ENCODE measurements around the gene HOXA3. TPM values are rescaled to one million over a fixed set of nuclear protein-coding genes. Genes with fewer than 3 reads are reported as not detected.

Gene HOXA3
- total RNA-seq, 4 donors from 2014 or later = 10.2 to 16.6 (median 13.8) TPM

DNA sequence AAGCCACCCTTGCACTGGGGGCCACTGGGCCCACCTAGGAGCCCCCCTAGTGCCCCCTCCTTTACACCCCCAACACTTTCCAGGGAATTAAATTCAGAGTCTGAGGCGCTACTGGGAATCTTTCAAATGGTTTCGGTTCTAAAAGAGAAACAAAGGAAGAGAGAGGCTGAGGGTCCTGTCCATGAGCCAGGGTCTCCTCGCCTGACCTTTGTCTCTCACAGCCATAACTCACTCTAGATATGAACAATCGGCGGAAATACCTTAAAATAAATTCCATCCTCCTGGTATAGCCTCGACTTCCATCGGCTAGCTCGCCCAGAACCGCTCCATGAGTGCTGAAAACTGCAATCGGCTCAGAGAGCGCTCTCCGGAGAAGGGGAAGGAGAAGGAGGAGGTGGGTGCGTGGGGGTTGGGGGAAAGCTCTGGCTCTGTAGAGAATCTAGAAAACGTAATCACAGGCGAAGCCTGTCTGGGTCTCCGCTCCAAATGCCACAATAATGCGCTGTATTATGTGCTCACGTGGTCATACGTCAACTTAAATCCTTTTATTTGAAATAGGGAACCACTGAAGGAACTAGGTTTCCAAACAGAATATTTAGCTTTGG is 34.4 kb downstream of the HOXA3 start:
- no peaks in the 10 kb centered on the region for H3K27me3 ChIP-seq
- H3K36me3 ChIP-seq = no peaks in the 10 kb centered on the region
- H3K4me1 ChIP-seq = peaks cover 12 to 56% (median 53%) of the 10 kb centered on the region in 4 donors
- 27% methylated on average over 19 of the region's 19 CpGs for WGBS
- peak overlapping the region; percentile 96 to 100 (median 99) for H3K27ac ChIP-seq (replicated peaks in 1 of 4)
- DNase-seq (ENCODE audit: extremely low spot score) = no peak
- H3K9me3 ChIP-seq = no peaks in the 10 kb centered on the region
- intact Hi-C loops (cut with DNase I) = no loop called here
- TF ChIP-seq POLR2AphosphoS5 (IDR thresholded peaks at IDR 0.05) = peak; percentile 13 to 83
- TF ChIP-seq, protein P1, sequence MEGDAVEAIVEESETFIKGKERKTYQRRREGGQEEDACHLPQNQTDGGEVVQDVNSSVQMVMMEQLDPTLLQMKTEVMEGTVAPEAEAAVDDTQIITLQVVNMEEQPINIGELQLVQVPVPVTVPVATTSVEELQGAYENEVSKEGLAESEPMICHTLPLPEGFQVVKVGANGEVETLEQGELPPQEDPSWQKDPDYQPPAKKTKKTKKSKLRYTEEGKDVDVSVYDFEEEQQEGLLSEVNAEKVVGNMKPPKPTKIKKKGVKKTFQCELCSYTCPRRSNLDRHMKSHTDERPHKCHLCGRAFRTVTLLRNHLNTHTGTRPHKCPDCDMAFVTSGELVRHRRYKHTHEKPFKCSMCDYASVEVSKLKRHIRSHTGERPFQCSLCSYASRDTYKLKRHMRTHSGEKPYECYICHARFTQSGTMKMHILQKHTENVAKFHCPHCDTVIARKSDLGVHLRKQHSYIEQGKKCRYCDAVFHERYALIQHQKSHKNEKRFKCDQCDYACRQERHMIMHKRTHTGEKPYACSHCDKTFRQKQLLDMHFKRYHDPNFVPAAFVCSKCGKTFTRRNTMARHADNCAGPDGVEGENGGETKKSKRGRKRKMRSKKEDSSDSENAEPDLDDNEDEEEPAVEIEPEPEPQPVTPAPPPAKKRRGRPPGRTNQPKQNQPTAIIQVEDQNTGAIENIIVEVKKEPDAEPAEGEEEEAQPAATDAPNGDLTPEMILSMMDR (IDR thresholded peaks at IDR 0.05) = no peak
- peak overlapping the region; percentile 68 to 88 (median 77) for H3K4me3 ChIP-seq

DNA sequence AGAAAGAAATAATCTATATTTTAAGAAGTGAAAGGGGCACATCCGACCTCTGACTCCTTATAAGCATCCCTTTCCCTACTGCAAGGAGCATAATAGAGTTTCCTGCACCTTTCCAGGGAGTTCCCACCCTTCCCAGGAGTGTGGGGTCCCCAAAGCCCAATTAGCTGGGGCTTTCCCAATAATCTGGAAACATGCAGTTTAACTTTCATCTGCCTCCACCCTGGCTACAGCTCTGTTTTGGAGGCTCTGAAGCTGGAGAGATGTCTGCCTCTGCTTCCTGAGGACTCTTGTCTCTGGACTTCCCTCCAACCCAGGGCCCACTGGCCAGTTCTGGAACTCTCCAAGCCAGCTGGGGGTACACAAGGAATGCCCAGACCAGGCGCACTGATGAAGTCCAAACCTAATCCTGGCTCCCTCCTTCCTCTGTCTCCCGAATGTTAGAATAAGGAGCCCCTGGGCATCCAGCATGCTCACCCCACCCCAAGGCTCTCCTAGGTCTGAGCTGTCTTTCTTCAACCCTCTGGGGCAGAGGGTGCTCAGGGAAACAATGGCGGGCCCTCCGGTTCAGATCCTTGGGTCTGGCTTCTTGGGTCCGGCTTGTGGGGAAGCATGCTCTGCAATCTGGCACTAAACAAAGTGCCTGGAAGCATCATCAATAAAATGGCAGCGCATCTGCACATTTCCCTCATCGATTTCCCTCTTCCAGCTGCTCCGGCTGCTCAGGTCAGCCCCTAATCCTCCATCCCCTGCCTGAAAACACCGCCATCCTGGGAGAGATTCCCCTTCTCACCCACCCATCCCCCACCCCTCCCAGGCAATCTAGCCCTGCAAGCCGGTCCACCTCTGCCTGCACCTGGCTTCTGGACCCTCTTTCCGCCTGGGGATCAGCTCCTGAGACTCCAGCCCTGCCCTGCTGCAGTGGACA is 35.2 kb downstream of the HOXA3 start:
- no peaks in the 10 kb centered on the region for H3K36me3 ChIP-seq
- DNase-seq (ENCODE audit: extremely low spot score) = no peak
- TF ChIP-seq, protein P1 (IDR thresholded peaks at IDR 0.05) = no peak
- no peak for TF ChIP-seq POLR2A (IDR thresholded peaks at IDR 0.05; ENCODE audit: low read depth)
- TF ChIP-seq POLR2AphosphoS5 (IDR thresholded peaks at IDR 0.05) = no peak
- no peak for TF ChIP-seq EP300 (IDR thresholded peaks at IDR 0.05)

DNA sequence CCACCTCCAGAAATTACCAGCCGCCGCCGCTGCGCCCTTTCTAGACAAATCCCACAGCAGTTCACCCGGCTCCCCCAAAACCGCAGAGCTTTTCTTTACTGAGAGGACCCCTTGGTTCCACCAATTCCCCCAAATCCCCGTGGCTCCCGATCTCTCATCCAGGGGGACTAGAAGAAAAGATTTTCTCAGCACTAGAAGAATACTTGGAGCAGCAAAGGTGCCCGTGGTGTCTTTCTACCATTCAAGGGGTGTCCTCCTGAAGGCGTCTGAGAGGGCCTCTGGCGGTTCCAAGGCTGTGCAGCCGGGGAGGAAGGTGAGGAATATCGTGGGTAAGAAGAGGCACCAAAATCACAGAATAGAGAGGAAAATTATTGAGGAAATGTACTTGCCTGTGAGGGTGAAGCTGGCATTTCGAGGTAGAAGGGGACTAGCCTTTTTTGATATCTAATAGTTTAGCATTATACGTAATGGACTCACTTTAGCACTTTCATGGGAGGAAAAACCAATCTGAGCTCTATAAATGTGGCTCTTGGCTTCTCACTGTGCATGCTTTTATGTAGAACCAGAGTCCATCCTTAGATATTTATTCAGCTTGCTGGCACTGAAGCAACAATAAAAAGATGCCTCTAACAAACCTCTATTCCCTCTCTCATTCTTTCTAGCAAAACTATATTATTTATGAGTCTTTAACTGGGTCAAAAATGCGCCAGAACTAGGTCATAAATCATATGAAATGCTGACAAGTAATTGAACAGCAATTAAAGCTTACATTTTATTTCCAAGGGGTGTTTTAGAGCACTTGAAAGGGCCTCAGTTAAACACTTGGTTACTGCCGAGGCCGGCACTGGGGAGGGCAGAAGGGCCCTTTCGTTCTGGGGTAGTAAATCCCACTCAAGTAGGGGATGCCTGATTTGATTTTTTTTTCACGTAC is 36.1 kb downstream of the HOXA3 start:
- no peak for DNase-seq (ENCODE audit: extremely low spot score)
- intact Hi-C loops (cut with DNase I) = no loop called here
- Histone ChIP-seq H3K27ac (replicated peaks in 1 of 4) (peak overlapping the region; percentile 96 to 100 (median 99)), H3K27me3 (no peaks in the 10 kb centered on the region), H3K4me1 (peaks cover 11 to 66% (median 63%) of the 10 kb centered on the region in 4 donors), H3K36me3 (no peaks in the 10 kb centered on the region), H3K9me3 (no peaks in the 10 kb centered on the region), H3K4me3 (peak overlapping the region; percentile 68 to 88 (median 77))
- WGBS = 26% methylated on average over 20 of the region's 20 CpGs
- TF ChIP-seq, protein P1 (IDR thresholded peaks at IDR 0.05) = no peak
- TF ChIP-seq POLR2AphosphoS5 (IDR thresholded peaks at IDR 0.05) = peak; percentile 2 to 39

More for the DNA sequence above, 35.2 kb downstream of the HOXA3 start:
- H3K27me3 ChIP-seq = no peaks in the 10 kb centered on the region
- peak overlapping the region; percentile 96 to 100 (median 99) for H3K27ac ChIP-seq (replicated peaks in 1 of 4)
- H3K4me1 ChIP-seq = peaks cover 11 to 60% (median 57%) of the 10 kb centered on the region in 4 donors
- intact Hi-C loops (cut with DNase I) = no loop called here
- H3K9me3 ChIP-seq = no peaks in the 10 kb centered on the region
- WGBS = 20% methylated on average over 12 of the region's 12 CpGs
- peak overlapping the region; percentile 68 to 88 (median 77) for H3K4me3 ChIP-seq

DNA sequence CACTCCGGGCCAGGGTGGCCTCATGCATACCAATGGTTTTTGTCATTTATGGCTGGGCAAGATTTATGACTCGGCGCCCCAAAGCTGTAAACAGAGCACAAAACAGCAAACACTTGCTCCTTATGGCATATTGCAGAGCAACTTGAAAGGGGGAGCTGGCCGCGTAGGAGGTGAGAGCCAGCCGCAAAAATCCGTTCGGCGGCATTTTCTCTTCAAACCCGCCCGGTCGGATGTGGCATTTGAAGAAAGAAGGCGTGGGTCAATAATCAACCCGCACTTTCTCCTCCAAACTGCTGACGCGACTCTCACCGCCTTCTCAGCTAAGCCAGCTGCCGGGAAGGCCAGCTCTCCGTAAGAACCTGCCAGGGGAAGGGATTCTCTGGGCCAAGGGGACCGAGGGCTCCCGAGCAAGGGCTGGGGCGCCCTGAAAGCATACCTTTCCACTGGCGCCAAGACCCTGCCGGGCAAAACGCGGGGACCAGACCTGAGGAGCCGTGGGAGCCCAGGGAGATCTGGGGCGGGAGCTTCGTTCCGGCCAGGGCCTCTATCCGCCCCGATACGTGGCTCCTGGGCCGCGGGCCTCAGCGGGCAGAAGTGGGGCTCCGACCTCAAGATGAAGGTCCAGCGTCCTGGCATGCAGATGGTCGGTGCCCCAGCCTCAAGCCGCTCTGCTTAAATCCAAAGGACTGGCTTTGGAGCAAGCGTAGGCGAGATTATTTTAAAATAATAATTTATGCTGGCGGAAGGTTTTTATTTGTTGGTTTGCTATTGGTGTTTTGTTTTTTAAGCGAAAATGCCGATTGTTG is 37.0 kb downstream of the HOXA3 start:
- H3K27ac ChIP-seq (replicated peaks in 1 of 4) = peak overlapping the region; percentile 96 to 100 (median 99)
- no peaks in the 10 kb centered on the region for H3K36me3 ChIP-seq
- H3K9me3 ChIP-seq = no peaks in the 10 kb centered on the region
- no peak for DNase-seq (ENCODE audit: extremely low spot score)
- no peaks in the 10 kb centered on the region for H3K27me3 ChIP-seq
- peaks cover 19 to 66% (median 63%) of the 10 kb centered on the region in 4 donors for H3K4me1 ChIP-seq
- intact Hi-C loops (cut with DNase I) = no loop called here
- peak overlapping the region; percentile 68 to 88 (median 77) for H3K4me3 ChIP-seq
- TF ChIP-seq POLR2AphosphoS5 (IDR thresholded peaks at IDR 0.05) = peak; percentile 46 to 81
- TF ChIP-seq POLR2A (IDR thresholded peaks at IDR 0.05; ENCODE audit: low read depth) = no peak
- WGBS = 30% methylated on average over 17 of the region's 45 CpGs

Measured in esophagus muscularis mucosa (tissue), 4 donors.